ENCODE measurements around the gene MCM3.

GRCh38 chr6:52233005-52233404, 51.5 kb downstream of the MCM3 start:
- TF ChIP-seq, protein P1, sequence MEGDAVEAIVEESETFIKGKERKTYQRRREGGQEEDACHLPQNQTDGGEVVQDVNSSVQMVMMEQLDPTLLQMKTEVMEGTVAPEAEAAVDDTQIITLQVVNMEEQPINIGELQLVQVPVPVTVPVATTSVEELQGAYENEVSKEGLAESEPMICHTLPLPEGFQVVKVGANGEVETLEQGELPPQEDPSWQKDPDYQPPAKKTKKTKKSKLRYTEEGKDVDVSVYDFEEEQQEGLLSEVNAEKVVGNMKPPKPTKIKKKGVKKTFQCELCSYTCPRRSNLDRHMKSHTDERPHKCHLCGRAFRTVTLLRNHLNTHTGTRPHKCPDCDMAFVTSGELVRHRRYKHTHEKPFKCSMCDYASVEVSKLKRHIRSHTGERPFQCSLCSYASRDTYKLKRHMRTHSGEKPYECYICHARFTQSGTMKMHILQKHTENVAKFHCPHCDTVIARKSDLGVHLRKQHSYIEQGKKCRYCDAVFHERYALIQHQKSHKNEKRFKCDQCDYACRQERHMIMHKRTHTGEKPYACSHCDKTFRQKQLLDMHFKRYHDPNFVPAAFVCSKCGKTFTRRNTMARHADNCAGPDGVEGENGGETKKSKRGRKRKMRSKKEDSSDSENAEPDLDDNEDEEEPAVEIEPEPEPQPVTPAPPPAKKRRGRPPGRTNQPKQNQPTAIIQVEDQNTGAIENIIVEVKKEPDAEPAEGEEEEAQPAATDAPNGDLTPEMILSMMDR (IDR thresholded peaks at IDR 0.05) = no peak
- TF ChIP-seq EP300 (IDR thresholded peaks at IDR 0.05) = no peak
